ENCODE data around the gene MED15. TPM values are rescaled to one million over a fixed set of nuclear protein-coding genes. Genes with fewer than 3 reads are reported as not detected.

Gene MED15
- total RNA-seq, 4 donors from 2014 or later: 30.6 to 62.3 (median 54.3) TPM

- Histone ChIP-seq H3K4me3 (no peak overlapping the region), H3K4me1 (no peaks in the 10 kb centered on the region), H3K27ac (no peak overlapping the region), H3K36me3 (no peaks in the 10 kb centered on the region), H3K9me3 (peaks cover 0 to 4% (median 0%) of the 10 kb centered on the region in 3 donors), H3K27me3 (peaks cover 61% of the 10 kb centered on the region)
- TF ChIP-seq POLR2AphosphoS5 (IDR thresholded peaks at IDR 0.05) (no peak), CTCF (IDR thresholded peaks at IDR 0.05) (no peak), EP300 (IDR thresholded peaks at IDR 0.05) (no peak), POLR2A (IDR thresholded peaks at IDR 0.05) (no peak)
- no peak for ATAC-seq
- 81% methylated on average over 8 of the region's 16 CpGs; no CpG with 5 or more reads in 1 of the 2 donors for WGBS, 2 donors (ENCODE audit: low coverage in 1 of 2)
Observed at GRCh38 chr22:20636075-20636812, 128.8 kb downstream of the MED15 start.

GRCh38 chr22:20636945-20637344, 129.5 kb downstream of the MED15 start:
- Histone ChIP-seq H3K27me3 (peaks cover 65% of the 10 kb centered on the region), H3K4me3 (no peak overlapping the region), H3K9me3 (peaks cover 0 to 4% (median 0%) of the 10 kb centered on the region in 3 donors), H3K36me3 (no peaks in the 10 kb centered on the region), H3K27ac (no peak overlapping the region), H3K4me1 (no peaks in the 10 kb centered on the region)
- 89% methylated on average over 1 of the region's 2 CpGs; no CpG with 5 or more reads in 1 of the 2 donors for WGBS, 2 donors (ENCODE audit: low coverage in 1 of 2)
- ATAC-seq: no peak
- no peak for TF ChIP-seq CTCF (IDR thresholded peaks at IDR 0.05)
- TF ChIP-seq POLR2A (IDR thresholded peaks at IDR 0.05): no peak
- no peak for TF ChIP-seq POLR2AphosphoS5 (IDR thresholded peaks at IDR 0.05)
- no peak for TF ChIP-seq EP300 (IDR thresholded peaks at IDR 0.05)

Small RNA genes lying within 50 kb of the gene (small RNA-seq; reads per million reads assigned to genes)
- 0 reads per million in 4 donors for gene IGLL4P
- 0 reads per million in 4 donors for gene RF00019
- gene RN7SL812P: 0 reads per million in 4 donors
- gene RNY1P9: 0 reads per million in 4 donors

Other genes starting within 250 kb of the MED15 start
- 1 to 10 TPM in 2 of 4 donors, not detected in 2; 1.3 to 2.4 TPM for gene RTN4R, start 239.3 kb upstream of the MED15 start, total RNA-seq
- 10 to 100 TPM; 39.8 to 69.2 (median 60.4) TPM for gene DGCR6L, start 187.6 kb upstream of the MED15 start, total RNA-seq
- gene ZNF74, start 113.5 kb upstream of the MED15 start, total RNA-seq: 10 to 100 TPM in 3 of 4 donors, 1 to 10 TPM in 1; 8.6 to 19.9 (median 11.1) TPM
- gene SCARF2, start 69.8 kb upstream of the MED15 start, total RNA-seq: 10 to 100 TPM; 14.8 to 25.3 (median 20.1) TPM
- gene KLHL22, start 11.8 kb upstream of the MED15 start, total RNA-seq: 10 to 100 TPM; 25.0 to 44.5 (median 33.9) TPM